SU-DHL-6 (cell line): ENCODE results near the gene SH3PXD2B.

Source experiments
- H2AFZ ChIP-seq: fragments of 200-600 bp; sonication (generic); 2 replicates; pipeline ENCODE4 v1.6.1; 2014; ENCODE audit warnings: low read depth, mild to moderate bottlenecking, moderate library complexity, mixed read lengths, antibody characterized with exemption, low read length; ENCODE audit not compliant: severe bottlenecking
- H3F3A ChIP-seq: fragments of 200-600 bp; shearing (Covaris generic); 2 replicates; pipeline ENCODE4 v1.6.0; 2016; ENCODE audit warnings: antibody characterized with exemption, mild to moderate bottlenecking; ENCODE audit not compliant: insufficient read depth
- H3K27ac ChIP-seq: fragments of 200-600 bp; sonication (generic); 2 replicates; pipeline ENCODE4 v1.5.1; 2016; ENCODE audit warnings: low read depth, mild to moderate bottlenecking, low read length, moderate library complexity, mixed read lengths
- H3K27me3 ChIP-seq: fragments of 200-600 bp; sonication (generic), shearing (Covaris generic); 2 replicates; pipeline ENCODE4 v1.6.0; 2014; ENCODE audit warnings: mild to moderate bottlenecking, low read length
- H3K36me3 ChIP-seq: fragments of 200-600 bp; sonication (generic); 2 replicates; pipeline ENCODE4 v1.6.1; 2014; ENCODE audit warnings: mild to moderate bottlenecking, low read length, mixed read lengths
- H3K4me2 ChIP-seq: fragments of 300-600, 200-600 bp; shearing (Covaris generic), sonication (generic); 2 replicates; pipeline ENCODE4 v1.6.0; 2014; ENCODE audit warnings: low read length, low read depth, mild to moderate bottlenecking; ENCODE audit not compliant: poor library complexity, severe bottlenecking
- H3K4me3 ChIP-seq: fragments of 200-600 bp; sonication (generic); 2 replicates; pipeline ENCODE4 v1.5.1; 2014; ENCODE audit warnings: antibody characterized with exemption, low read length, mild to moderate bottlenecking, mixed read lengths; ENCODE audit not compliant: insufficient read depth, poor library complexity, severe bottlenecking
- H3K79me2 ChIP-seq: fragments of 200-600 bp; sonication (generic); 2 replicates; pipeline ENCODE4 v1.6.1; 2014; ENCODE audit warnings: mild to moderate bottlenecking, low read length, moderate library complexity; ENCODE audit not compliant: insufficient read depth
- H3K9ac ChIP-seq: fragments of 200-600 bp; sonication (generic); 2 replicates; pipeline ENCODE4 v1.7.0; 2014; ENCODE audit warnings: mild to moderate bottlenecking, low read length
- H3K9me2 ChIP-seq: fragments of 200-600 bp; sonication (generic); replicated peaks from 2 replicates; pipeline ENCODE4 v1.6.1; 2014; ENCODE audit warnings: low read length; ENCODE audit not compliant: insufficient read depth
- H3K9me3 ChIP-seq: fragments of 200-600 bp; sonication (generic); 2 replicates; pipeline ENCODE4 v1.6.1; 2014; ENCODE audit warnings: low read length, mixed read lengths; ENCODE audit not compliant: insufficient read depth
- H4K20me1 ChIP-seq: fragments of 200-600 bp; sonication (generic); 2 replicates; pipeline ENCODE4 v1.6.1; 2014; ENCODE audit warnings: low read depth, mild to moderate bottlenecking, antibody characterized with exemption, low read length, moderate library complexity, mixed read lengths
- EZH2phosphoT487 ChIP-seq: fragments of 200-600 bp; sonication (generic), shearing (Covaris generic); conservative IDR thresholded peaks from 2 replicates; pipeline ENCODE4 v1.6.1; 2018; ENCODE audit warnings: mild to moderate bottlenecking, antibody characterized with exemption, low read length, moderate library complexity, mixed read lengths
- TF ChIP-seq, protein P1 (sequence below): fragments of 200-600 bp; sonication (generic); IDR thresholded peaks from one replicate; pipeline ENCODE4 v1.5.1; 2017; ENCODE audit warnings: antibody characterized with exemption, mild to moderate bottlenecking, low read length, moderate library complexity; ENCODE audit not compliant: insufficient read depth, poor library complexity, severe bottlenecking

Gene SH3PXD2B

GRCh38 chr5:172374783-172375182 is 79.5 kb downstream of the SH3PXD2B start:
- no peak overlapping the region for H3K4me2 ChIP-seq
- no peaks in the 10 kb centered on the region for H3K27me3 ChIP-seq
- no peaks in the 10 kb centered on the region for H3F3A ChIP-seq
- no peak overlapping the region for H3K9ac ChIP-seq
- TF ChIP-seq, protein P1, sequence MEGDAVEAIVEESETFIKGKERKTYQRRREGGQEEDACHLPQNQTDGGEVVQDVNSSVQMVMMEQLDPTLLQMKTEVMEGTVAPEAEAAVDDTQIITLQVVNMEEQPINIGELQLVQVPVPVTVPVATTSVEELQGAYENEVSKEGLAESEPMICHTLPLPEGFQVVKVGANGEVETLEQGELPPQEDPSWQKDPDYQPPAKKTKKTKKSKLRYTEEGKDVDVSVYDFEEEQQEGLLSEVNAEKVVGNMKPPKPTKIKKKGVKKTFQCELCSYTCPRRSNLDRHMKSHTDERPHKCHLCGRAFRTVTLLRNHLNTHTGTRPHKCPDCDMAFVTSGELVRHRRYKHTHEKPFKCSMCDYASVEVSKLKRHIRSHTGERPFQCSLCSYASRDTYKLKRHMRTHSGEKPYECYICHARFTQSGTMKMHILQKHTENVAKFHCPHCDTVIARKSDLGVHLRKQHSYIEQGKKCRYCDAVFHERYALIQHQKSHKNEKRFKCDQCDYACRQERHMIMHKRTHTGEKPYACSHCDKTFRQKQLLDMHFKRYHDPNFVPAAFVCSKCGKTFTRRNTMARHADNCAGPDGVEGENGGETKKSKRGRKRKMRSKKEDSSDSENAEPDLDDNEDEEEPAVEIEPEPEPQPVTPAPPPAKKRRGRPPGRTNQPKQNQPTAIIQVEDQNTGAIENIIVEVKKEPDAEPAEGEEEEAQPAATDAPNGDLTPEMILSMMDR = no peak
- TF ChIP-seq EZH2phosphoT487 = no peak
- H3K27ac ChIP-seq = no peak overlapping the region
- peaks cover 13% of the 10 kb centered on the region; the same call in 1 of the 2 replicates for H3K9me3 ChIP-seq
- H3K9me2 ChIP-seq = no peaks in the 10 kb centered on the region
- H3K36me3 ChIP-seq = no peaks in the 10 kb centered on the region
- no peak overlapping the region for H3K4me3 ChIP-seq
- no peaks in the 10 kb centered on the region for H4K20me1 ChIP-seq
- no peaks in the 10 kb centered on the region for H3K79me2 ChIP-seq
- no peak overlapping the region for H2AFZ ChIP-seq

- Histone ChIP-seq H3K27ac (no peak overlapping the region), H3K9ac (no peak overlapping the region), H4K20me1 (no peaks in the 10 kb centered on the region), H3K27me3 (no peaks in the 10 kb centered on the region), H2AFZ (no peak overlapping the region), H3K9me2 (no peaks in the 10 kb centered on the region), H3K4me2 (no peak overlapping the region), H3K9me3 (peaks cover 13% of the 10 kb centered on the region; the same call in 1 of the 2 replicates), H3K4me3 (no peak overlapping the region), H3F3A (no peaks in the 10 kb centered on the region), H3K79me2 (no peaks in the 10 kb centered on the region), H3K36me3 (no peaks in the 10 kb centered on the region)
- TF ChIP-seq, protein P1 = no peak
- no peak for TF ChIP-seq EZH2phosphoT487
Observed at GRCh38 chr5:172373680-172374079, 80.6 kb downstream of the SH3PXD2B start.

DNA sequence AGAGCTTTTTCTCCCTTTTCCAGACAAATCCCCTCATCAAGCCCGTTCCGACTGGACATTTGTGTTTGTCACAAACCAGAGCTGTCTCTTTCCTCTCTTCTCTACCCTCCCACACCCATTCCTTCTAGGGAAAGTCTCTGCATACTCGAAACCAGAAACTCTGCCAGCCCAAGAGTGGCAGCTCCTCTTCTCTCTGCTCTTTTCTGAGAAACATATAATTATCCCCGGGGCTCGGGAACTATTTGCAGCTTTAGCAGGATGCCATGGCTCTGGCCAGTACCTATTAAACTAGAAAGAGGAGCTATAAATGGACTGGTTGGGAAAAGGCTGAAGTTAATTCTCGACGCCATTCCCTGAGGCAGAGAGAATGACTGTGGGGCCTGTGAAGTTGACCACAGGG is 82.6 kb downstream of the SH3PXD2B start:
- no peaks in the 10 kb centered on the region for H3K9me2 ChIP-seq
- H3K79me2 ChIP-seq = no peaks in the 10 kb centered on the region
- H3K36me3 ChIP-seq = no peaks in the 10 kb centered on the region
- H3K4me3 ChIP-seq = no peak overlapping the region
- no peak overlapping the region for H2AFZ ChIP-seq
- H3K27me3 ChIP-seq = no peaks in the 10 kb centered on the region
- peaks cover 13% of the 10 kb centered on the region; the same call in 1 of the 2 replicates for H3K9me3 ChIP-seq
- no peaks in the 10 kb centered on the region for H4K20me1 ChIP-seq
- H3F3A ChIP-seq = no peaks in the 10 kb centered on the region
- no peak overlapping the region for H3K9ac ChIP-seq
- TF ChIP-seq, protein P1 = no peak
- TF ChIP-seq EZH2phosphoT487 = no peak
- no peak overlapping the region for H3K4me2 ChIP-seq
- no peak overlapping the region for H3K27ac ChIP-seq
